ENCODE measurements around the gene EXOSC10. TPM values are rescaled to one million over a fixed set of nuclear protein-coding genes. Genes with fewer than 3 reads are reported as not detected.

EXOSC10 gene
- total and polyA plus RNA-seq, 4 experiments from 2014 or later: 30.1 to 84.4 (median 65.6) TPM

GRCh38 chr1:11056504-11056903, 43.2 kb downstream of the EXOSC10 start:
- Mint-ChIP-seq H3K4me3 (peak overlapping the region in 1 of 8 donors; percentile 26), H3K4me1 (peaks cover 12 to 37% (median 26%) of the 10 kb centered on the region in 4 donors), H3K9me3 (no peaks in the 10 kb centered on the region), H3K27ac (no peak overlapping the region), H3K36me3 (peaks cover 0 to 18% of the 10 kb centered on the region in 2 donors), H3K27me3 (no peaks in the 10 kb centered on the region)
- ChIA-PET CTCF (ENCODE audit: partially characterized antibody) (interaction anchor here (2.5 kb wide), 1 partner anchor 19 kb away, joined by 17 read pairs; no protein-coding TSS in a partner anchor), POLR2A (ENCODE audit: partially characterized antibody) (interaction anchor here (0.5 to 1.1 kb wide), 2 partner anchors 36 to 44 kb away, joined by 3 to 4 read pairs; partner anchors contain the start of gene TARDBP)
- H3K9me3 ChIP-seq (ENCODE audit: control insufficient read depth in 1 of 2, low read length in 2 of 2): no peaks in the 10 kb centered on the region
- no peaks in the 10 kb centered on the region for H3K27me3 ChIP-seq (ENCODE audit: insufficient read depth, low read length)
- intact Hi-C loops (cut with micrococcal nuclease): no loop called here
- no peak overlapping the region for H3K27ac ChIP-seq (ENCODE audit: low read depth, low read length)
- H3K4me3 ChIP-seq (ENCODE audit: low read length in 2 of 2): no peak overlapping the region
- peaks cover 11% of the 10 kb centered on the region for H3K36me3 ChIP-seq (ENCODE audit: insufficient read depth, low read length)
- DNase-seq: peak in 1 of 5 donors; percentile 19
- H3K4me1 ChIP-seq (ENCODE audit: insufficient read depth, low read length): peaks cover 21% of the 10 kb centered on the region

GRCh38 chr1:11055676-11056075, 44.0 kb downstream of the EXOSC10 start:
- H3K4me1 ChIP-seq (ENCODE audit: insufficient read depth, low read length): peaks cover 13% of the 10 kb centered on the region
- DNase-seq: no peak
- H3K27me3 ChIP-seq (ENCODE audit: insufficient read depth, low read length): no peaks in the 10 kb centered on the region
- H3K36me3 ChIP-seq (ENCODE audit: insufficient read depth, low read length): peaks cover 11% of the 10 kb centered on the region
- H3K4me3 Mint-ChIP-seq: no peak overlapping the region
- intact Hi-C loops (cut with micrococcal nuclease): no loop called here
- H3K4me3 ChIP-seq (ENCODE audit: low read length in 2 of 2): no peak overlapping the region
- H3K9me3 ChIP-seq (ENCODE audit: control insufficient read depth in 1 of 2, low read length in 2 of 2): no peaks in the 10 kb centered on the region
- peaks cover 8 to 33% (median 20%) of the 10 kb centered on the region in 4 donors for H3K4me1 Mint-ChIP-seq
- no peaks in the 10 kb centered on the region for H3K27me3 Mint-ChIP-seq
- ChIA-PET CTCF (ENCODE audit: partially characterized antibody) (no interaction called here), POLR2A (ENCODE audit: partially characterized antibody) (interaction anchor here (1.1 kb wide), 1 partner anchor 43 kb away, joined by 3 read pairs; the partner anchor contains the start of gene TARDBP)
- H3K27ac Mint-ChIP-seq: no peak overlapping the region
- no peaks in the 10 kb centered on the region for H3K9me3 Mint-ChIP-seq
- no peak overlapping the region for H3K27ac ChIP-seq (ENCODE audit: low read depth, low read length)
- H3K36me3 Mint-ChIP-seq: peaks cover 0 to 15% of the 10 kb centered on the region in 2 donors

- H3K27ac ChIP-seq (ENCODE audit: low read depth, low read length): no peak overlapping the region
- no peaks in the 10 kb centered on the region for H3K27me3 Mint-ChIP-seq
- peaks cover 0 to 11% of the 10 kb centered on the region in 2 donors for H3K36me3 Mint-ChIP-seq
- H3K9me3 Mint-ChIP-seq: no peaks in the 10 kb centered on the region
- peaks cover 4 to 28% (median 16%) of the 10 kb centered on the region in 4 donors for H3K4me1 Mint-ChIP-seq
- H3K4me1 ChIP-seq (ENCODE audit: insufficient read depth, low read length): peaks cover 13% of the 10 kb centered on the region
- no peak overlapping the region for H3K4me3 Mint-ChIP-seq
- POLR2A ChIA-PET (ENCODE audit: partially characterized antibody): no interaction called here
- H3K4me3 ChIP-seq (ENCODE audit: low read length in 2 of 2): no peak overlapping the region
- no peaks in the 10 kb centered on the region for H3K27me3 ChIP-seq (ENCODE audit: insufficient read depth, low read length)
- no peak overlapping the region for H3K27ac Mint-ChIP-seq
- CTCF ChIA-PET (ENCODE audit: partially characterized antibody): no interaction called here
- no peaks in the 10 kb centered on the region for H3K9me3 ChIP-seq (ENCODE audit: control insufficient read depth in 1 of 2, low read length in 2 of 2)
- H3K36me3 ChIP-seq (ENCODE audit: insufficient read depth, low read length): peaks cover 11% of the 10 kb centered on the region
- intact Hi-C loops (cut with micrococcal nuclease): no loop called here
- DNase-seq: no peak
These were observed 45.0 kb downstream of the EXOSC10 start for GRCh38 chr1:11054666-11055065.

DNA sequence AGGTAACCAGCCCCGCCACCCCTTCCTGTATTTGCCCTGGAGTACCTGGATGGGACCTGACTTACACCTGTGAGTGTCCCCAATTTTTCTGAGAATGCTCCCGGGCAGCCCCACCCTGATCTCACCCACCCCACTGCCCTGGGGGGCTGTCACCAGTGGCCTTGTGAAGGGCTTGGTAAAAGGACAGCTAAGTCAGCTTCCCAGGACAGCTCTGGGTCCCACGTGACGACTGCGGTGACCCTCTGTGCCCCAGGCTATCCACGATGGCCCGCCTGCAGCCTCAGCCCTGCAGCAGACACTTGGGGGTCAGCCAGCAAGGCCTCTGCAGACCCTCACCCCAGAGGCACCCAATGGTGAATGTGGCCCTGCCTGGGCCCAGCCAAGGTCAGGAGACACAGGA, 45.5 kb downstream of the EXOSC10 start:
- H3K27me3 ChIP-seq (ENCODE audit: insufficient read depth, low read length): no peaks in the 10 kb centered on the region
- ChIA-PET CTCF (ENCODE audit: partially characterized antibody) (no interaction called here), POLR2A (ENCODE audit: partially characterized antibody) (interaction anchor here (1.1 kb wide), 1 partner anchor 45 kb away, joined by 3 read pairs; no protein-coding TSS in a partner anchor)
- DNase-seq: no peak
- Mint-ChIP-seq H3K27me3 (no peaks in the 10 kb centered on the region), H3K4me3 (no peak overlapping the region), H3K27ac (peak overlapping the region in 1 of 7 donors; percentile 53), H3K9me3 (no peaks in the 10 kb centered on the region), H3K4me1 (peaks cover 3 to 26% (median 15%) of the 10 kb centered on the region in 4 donors), H3K36me3 (peaks cover 0 to 10% of the 10 kb centered on the region in 2 donors)
- H3K36me3 ChIP-seq (ENCODE audit: insufficient read depth, low read length): peaks cover 11% of the 10 kb centered on the region
- peaks cover 10% of the 10 kb centered on the region for H3K4me1 ChIP-seq (ENCODE audit: insufficient read depth, low read length)
- no peak overlapping the region for H3K27ac ChIP-seq (ENCODE audit: low read depth, low read length)
- no peak overlapping the region for H3K4me3 ChIP-seq (ENCODE audit: low read length in 2 of 2)
- intact Hi-C loops (cut with micrococcal nuclease): no loop called here
- no peaks in the 10 kb centered on the region for H3K9me3 ChIP-seq (ENCODE audit: control insufficient read depth in 1 of 2, low read length in 2 of 2)

- intact Hi-C loops (cut with micrococcal nuclease): no loop called here
- Histone ChIP-seq H3K4me1 (ENCODE audit: insufficient read depth, low read length) (peaks cover 6% of the 10 kb centered on the region), H3K27me3 (ENCODE audit: insufficient read depth, low read length) (no peaks in the 10 kb centered on the region), H3K4me3 (ENCODE audit: low read length in 2 of 2) (no peak overlapping the region), H3K27ac (ENCODE audit: low read depth, low read length) (no peak overlapping the region), H3K36me3 (ENCODE audit: insufficient read depth, low read length) (peaks cover 11% of the 10 kb centered on the region), H3K9me3 (ENCODE audit: control insufficient read depth in 1 of 2, low read length in 2 of 2) (no peaks in the 10 kb centered on the region)
- ChIA-PET CTCF (ENCODE audit: partially characterized antibody) (no interaction called here), POLR2A (ENCODE audit: partially characterized antibody) (interaction anchor here (1.1 kb wide), 1 partner anchor 45 kb away, joined by 3 read pairs; no protein-coding TSS in a partner anchor)
- Mint-ChIP-seq H3K27ac (no peak overlapping the region), H3K27me3 (no peaks in the 10 kb centered on the region), H3K4me1 (peaks cover 0 to 22% (median 10%) of the 10 kb centered on the region in 4 donors), H3K36me3 (peaks cover 0 to 6% of the 10 kb centered on the region in 2 donors), H3K4me3 (no peak overlapping the region), H3K9me3 (no peaks in the 10 kb centered on the region)
- no peak for DNase-seq
These were observed 45.9 kb downstream of the EXOSC10 start for GRCh38 chr1:11053758-11054137.

DNA sequence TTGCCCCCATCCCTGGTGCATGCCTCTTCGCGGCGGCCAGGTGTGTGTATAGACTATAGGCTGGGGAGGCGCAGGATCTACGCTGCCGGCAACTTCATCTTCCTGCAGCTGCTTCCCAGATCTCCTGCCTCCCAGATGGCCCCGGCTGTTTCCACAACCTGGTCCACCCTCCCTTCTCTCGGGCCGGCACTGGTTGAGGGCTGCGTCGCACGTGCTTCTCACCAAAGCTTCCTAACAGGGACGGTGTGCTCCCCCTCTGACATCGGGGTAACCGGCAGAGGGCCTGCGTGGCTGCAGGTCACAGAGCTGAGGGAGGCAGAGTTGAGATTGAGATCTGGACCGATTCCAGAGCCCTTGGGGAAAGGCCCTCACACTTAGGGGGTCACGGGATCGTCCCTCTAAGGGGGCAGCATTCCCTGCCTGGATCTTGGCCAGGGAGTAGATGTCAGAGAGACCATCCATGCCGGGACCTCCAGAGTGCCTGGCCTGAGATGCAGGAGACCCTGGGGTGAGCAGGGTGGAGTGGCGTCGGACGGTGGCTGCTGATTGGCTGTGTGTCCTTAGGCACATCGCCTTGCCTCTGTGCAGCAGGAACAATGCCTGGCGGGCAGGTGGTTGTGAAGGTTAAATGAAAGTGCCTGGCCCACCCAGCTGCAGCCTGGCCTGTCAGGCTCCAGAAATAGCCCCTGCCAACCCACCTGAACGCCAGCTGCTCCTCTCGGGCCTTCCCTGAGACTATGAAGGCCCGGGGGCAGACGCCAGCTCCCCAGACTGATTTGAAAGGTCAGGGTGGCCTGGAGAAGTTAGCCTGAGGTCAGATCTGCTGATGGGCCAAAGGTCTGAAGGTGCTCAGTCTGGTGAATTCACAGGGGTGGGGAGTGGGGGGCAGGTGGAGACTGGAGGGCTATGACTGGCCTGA, 46.6 kb downstream of the EXOSC10 start:
- Histone ChIP-seq H3K4me3 (ENCODE audit: low read length in 2 of 2) (no peak overlapping the region), H3K27me3 (ENCODE audit: insufficient read depth, low read length) (no peaks in the 10 kb centered on the region), H3K4me1 (ENCODE audit: insufficient read depth, low read length) (no peaks in the 10 kb centered on the region), H3K36me3 (ENCODE audit: insufficient read depth, low read length) (peaks cover 11% of the 10 kb centered on the region), H3K27ac (ENCODE audit: low read depth, low read length) (no peak overlapping the region), H3K9me3 (ENCODE audit: control insufficient read depth in 1 of 2, low read length in 2 of 2) (no peaks in the 10 kb centered on the region)
- no peaks in the 10 kb centered on the region for H3K27me3 Mint-ChIP-seq
- ChIA-PET POLR2A (ENCODE audit: partially characterized antibody) (interaction anchor here (1.1 to 2.4 kb wide), 2 partner anchors 7 to 46 kb away, joined by 3 to 11 read pairs; partner anchors contain the start of gene SRM), CTCF (ENCODE audit: partially characterized antibody) (no interaction called here)
- H3K9me3 Mint-ChIP-seq: no peaks in the 10 kb centered on the region
- peaks cover 0 to 15% (median 9%) of the 10 kb centered on the region in 4 donors for H3K4me1 Mint-ChIP-seq
- no peak overlapping the region for H3K4me3 Mint-ChIP-seq
- peaks cover 0 to 6% of the 10 kb centered on the region in 2 donors for H3K36me3 Mint-ChIP-seq
- intact Hi-C loops (cut with micrococcal nuclease): no loop called here
- H3K27ac Mint-ChIP-seq: peak overlapping the region in 1 of 7 donors; percentile 65
- DNase-seq: no peak

Measured in CD4-positive, alpha-beta memory T cell (primary cell).